HG02642 (cell line): ENCODE measurements around the gene STK32B.

Experiments used
- ATAC-seq: cut with Tn5 transposase; IDR thresholded peaks from one replicate; pipeline ENCODE4 v1.9.1; 2021; ENCODE audit warnings: mild to moderate bottlenecking; ENCODE audit not compliant: unreplicated experiment, poor library complexity

The STK32B gene

GRCh38 chr4:5544762-5545161 is 493.5 kb downstream of the STK32B start:
- ATAC-seq, result no peak

GRCh38 chr4:5545271-5545670 is 494.0 kb downstream of the STK32B start:
- no peak for ATAC-seq

- no peak for ATAC-seq
These were observed 496.5 kb downstream of the STK32B start for GRCh38 chr4:5547651-5548249.
